GM21528 (cell line): ENCODE data around the gene ZNF613.

Experiments used
- ATAC-seq: cut with Tn5 transposase; IDR thresholded peaks from one replicate; pipeline ENCODE4 v1.9.1; 2021; ENCODE audit warnings: mild to moderate bottlenecking, moderate library complexity; ENCODE audit not compliant: unreplicated experiment, low FRiP score

Gene ZNF613

DNA sequence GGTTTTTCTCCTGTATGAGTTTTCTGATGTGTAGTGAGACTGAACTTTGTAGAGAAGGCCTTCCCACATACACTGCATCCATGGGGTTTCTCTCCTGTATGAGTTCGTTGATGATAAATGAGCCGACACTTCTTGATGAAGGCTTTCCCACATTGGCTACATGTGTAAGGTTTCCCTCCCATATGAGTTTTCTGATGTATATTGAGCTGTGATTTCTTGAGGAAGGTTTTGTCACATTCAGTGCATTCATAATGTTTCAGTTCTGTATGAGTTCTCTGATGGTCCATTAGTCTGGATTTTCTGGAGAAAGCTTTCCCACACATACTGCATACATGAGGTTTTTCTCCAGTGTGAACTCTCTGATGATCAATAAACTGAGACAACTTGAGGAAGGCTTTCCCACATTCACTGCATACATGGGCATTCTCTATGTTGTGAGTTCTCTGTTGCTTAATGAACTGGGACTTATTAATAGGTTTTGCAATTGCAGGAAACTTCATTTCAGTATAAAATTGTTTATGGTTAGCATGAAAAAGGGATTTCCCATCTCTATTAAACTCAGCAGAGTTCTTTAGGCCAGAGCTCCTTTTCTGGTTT lies 66.9 kb downstream of the ZNF613 start:
- no peak for ATAC-seq
